ENCODE data around the gene SMURF2. TPM values are rescaled to one million over a fixed set of nuclear protein-coding genes. Genes with fewer than 3 reads are reported as not detected.
A peak's percentile ranks its signal among the peaks of the same experiment; 100 is the strongest.

The SMURF2 gene
- total and polyA plus RNA-seq, 4 donors, result 9.9 to 85.6 (median 22.5) TPM

GRCh38 chr17:64706224-64707049 is 44.3 kb upstream of the SMURF2 start:
- Histone ChIP-seq H3K9me3 (ENCODE audit: control insufficient read depth in 4 of 4, insufficient read depth in 3 of 4, low read length in 3 of 4) (no peaks in the 10 kb centered on the region), H3K4me3 (no peak overlapping the region), H3K36me3 (ENCODE audit: control insufficient read depth in 4 of 4, insufficient read depth in 4 of 4, low read length in 4 of 4) (no peaks in the 10 kb centered on the region), H3K4me1 (ENCODE audit: control insufficient read depth in 5 of 5, insufficient read depth in 5 of 5, low read length in 5 of 5) (peaks cover 0 to 27% (median 12%) of the 10 kb centered on the region in 5 donors), H3K27me3 (ENCODE audit: control insufficient read depth in 3 of 3, insufficient read depth in 3 of 3, low read length in 2 of 3) (no peaks in the 10 kb centered on the region), H3K27ac (ENCODE audit: low read depth in 1 of 2, low read length in 1 of 2) (peak overlapping the region; percentile 7 to 88), H3K9ac (ENCODE audit: insufficient read depth in 1 of 2, low read length in 2 of 2) (no peak overlapping the region)
- no peak for DNase-seq
- no peak for ATAC-seq (ENCODE audit: insufficient read depth, low FRiP score)
- 43 to 45% methylated on average over 8 of the region's 8 CpGs for WGBS, 2 donors
- no peak for TF ChIP-seq CTCF (IDR thresholded peaks at IDR 0.05; ENCODE audit: control extremely low read depth, extremely low read depth)

GRCh38 chr17:64702815-64703214 is 40.7 kb upstream of the SMURF2 start:
- Histone ChIP-seq H3K4me1 (ENCODE audit: control insufficient read depth in 5 of 5, insufficient read depth in 5 of 5, low read length in 5 of 5) (peaks cover 0 to 11% (median 0%) of the 10 kb centered on the region in 5 donors), H3K27me3 (ENCODE audit: control insufficient read depth in 3 of 3, insufficient read depth in 3 of 3, low read length in 2 of 3) (no peaks in the 10 kb centered on the region), H3K27ac (ENCODE audit: low read depth in 1 of 2, low read length in 1 of 2) (no peak overlapping the region), H3K9ac (ENCODE audit: insufficient read depth in 1 of 2, low read length in 2 of 2) (no peak overlapping the region), H3K9me3 (ENCODE audit: control insufficient read depth in 4 of 4, insufficient read depth in 3 of 4, low read length in 3 of 4) (no peaks in the 10 kb centered on the region), H3K4me3 (no peak overlapping the region), H3K36me3 (ENCODE audit: control insufficient read depth in 4 of 4, insufficient read depth in 4 of 4, low read length in 4 of 4) (no peaks in the 10 kb centered on the region)
- no peak for DNase-seq
- 94 to 95% methylated on average over 2 of the region's 2 CpGs for WGBS, 2 donors
- ATAC-seq (ENCODE audit: insufficient read depth, low FRiP score), result no peak
- TF ChIP-seq CTCF (IDR thresholded peaks at IDR 0.05; ENCODE audit: control extremely low read depth, extremely low read depth), result no peak

- ATAC-seq (ENCODE audit: insufficient read depth, low FRiP score) (no peak), DNase-seq (no peak)
- no peak overlapping the region for H3K9ac ChIP-seq (ENCODE audit: insufficient read depth in 1 of 2, low read length in 2 of 2)
- H3K4me1 ChIP-seq (ENCODE audit: control insufficient read depth in 5 of 5, insufficient read depth in 5 of 5, low read length in 5 of 5), result peaks cover 0 to 3% (median 0%) of the 10 kb centered on the region in 5 donors
- no peak for TF ChIP-seq CTCF (IDR thresholded peaks at IDR 0.05; ENCODE audit: control extremely low read depth, extremely low read depth)
- H3K36me3 ChIP-seq (ENCODE audit: control insufficient read depth in 4 of 4, insufficient read depth in 4 of 4, low read length in 4 of 4), result no peaks in the 10 kb centered on the region
- WGBS, 2 donors, result 86 to 96% methylated on average over 2 of the region's 2 CpGs
- H3K4me3 ChIP-seq, result no peak overlapping the region
- no peaks in the 10 kb centered on the region for H3K9me3 ChIP-seq (ENCODE audit: control insufficient read depth in 4 of 4, insufficient read depth in 3 of 4, low read length in 3 of 4)
- H3K27ac ChIP-seq (ENCODE audit: low read depth in 1 of 2, low read length in 1 of 2), result no peak overlapping the region
- H3K27me3 ChIP-seq (ENCODE audit: control insufficient read depth in 3 of 3, insufficient read depth in 3 of 3, low read length in 2 of 3), result no peaks in the 10 kb centered on the region
Observed at GRCh38 chr17:64698725-64699124, 36.6 kb upstream of the SMURF2 start.

Measured in lung (tissue), 12 donors.